ENCODE results near the gene HAUS7.
"Not testable (repeated sequence)": the region's sequence is repeated elsewhere in the genome, so short reads cannot be mapped to it uniquely, and the experiment has no call there.

HAUS7 gene

DNA sequence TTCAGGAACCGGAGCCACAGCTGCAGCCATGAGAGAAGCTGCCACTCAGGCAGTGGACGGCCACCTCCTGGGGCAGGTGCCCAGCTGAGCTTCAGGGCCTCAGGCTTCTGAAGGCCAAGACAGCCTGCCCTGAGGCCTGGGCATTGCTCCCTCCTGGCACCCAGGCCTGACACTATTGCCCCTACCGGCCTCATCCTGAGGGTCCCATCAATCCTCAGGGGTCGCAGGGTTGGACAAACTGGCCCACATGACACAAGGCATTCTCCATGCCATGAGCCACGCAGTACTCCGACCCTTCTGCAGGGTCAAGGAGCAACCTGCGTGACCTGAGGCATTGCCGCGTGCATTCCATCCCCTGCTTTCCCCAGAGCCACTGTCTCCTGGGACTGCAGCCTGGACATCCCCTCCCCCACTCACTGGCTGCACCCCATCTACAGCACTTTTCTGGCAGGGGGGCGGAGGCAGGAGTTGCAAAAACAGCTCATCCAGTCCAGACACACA is 62.1 kb downstream of the HAUS7 start:
- ChIA-PET POLR2A (no interaction called here), CTCF (no interaction called here)
- DNase-seq (ENCODE audit: extremely low spot score): no peak
- TF ChIP-seq CTCF (IDR thresholded peaks at IDR 0.05; ENCODE audit: control extremely low read depth, extremely low read depth, low read depth, missing control alignments): no peak

- TF ChIP-seq CTCF (IDR thresholded peaks at IDR 0.05; ENCODE audit: control extremely low read depth, extremely low read depth, low read depth, missing control alignments): no peak
- ChIA-PET CTCF (no interaction called here), POLR2A (no interaction called here)
- no peak for DNase-seq (ENCODE audit: extremely low spot score)
Observed at GRCh38 chrX:153407736-153408135, 62.6 kb downstream of the HAUS7 start.

GRCh38 chrX:153406903-153407302 is 63.5 kb downstream of the HAUS7 start:
- DNase-seq (ENCODE audit: extremely low spot score): no peak
- POLR2A ChIA-PET: no interaction called here
- no peak for TF ChIP-seq CTCF (IDR thresholded peaks at IDR 0.05; ENCODE audit: control extremely low read depth, extremely low read depth, low read depth, missing control alignments)
- CTCF ChIA-PET: no interaction called here

DNA sequence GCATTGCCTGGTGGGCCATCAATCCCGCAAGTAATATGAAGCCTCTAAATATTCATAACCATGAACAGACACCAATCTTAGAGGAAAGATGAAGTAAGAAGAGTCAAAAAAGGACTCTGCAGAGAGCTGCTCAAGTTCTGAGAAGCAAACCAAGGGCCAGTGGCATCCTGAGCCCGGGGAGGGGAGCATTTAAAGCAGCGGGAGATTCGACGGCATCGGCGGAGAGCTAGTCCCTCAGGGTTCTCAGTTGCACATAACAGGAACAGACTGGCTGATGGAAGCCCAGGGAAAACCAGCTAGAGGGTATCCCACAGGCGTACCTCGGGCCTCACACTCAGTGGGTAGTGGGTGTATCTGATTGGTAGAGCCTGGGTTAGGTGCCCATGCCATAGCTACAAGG is 64.4 kb downstream of the HAUS7 start:
- DNase-seq (ENCODE audit: extremely low spot score): no peak
- TF ChIP-seq CTCF (IDR thresholded peaks at IDR 0.05; ENCODE audit: control extremely low read depth, extremely low read depth, low read depth, missing control alignments): no peak
- POLR2A ChIA-PET: no interaction called here
- CTCF ChIA-PET: no interaction called here

DNA sequence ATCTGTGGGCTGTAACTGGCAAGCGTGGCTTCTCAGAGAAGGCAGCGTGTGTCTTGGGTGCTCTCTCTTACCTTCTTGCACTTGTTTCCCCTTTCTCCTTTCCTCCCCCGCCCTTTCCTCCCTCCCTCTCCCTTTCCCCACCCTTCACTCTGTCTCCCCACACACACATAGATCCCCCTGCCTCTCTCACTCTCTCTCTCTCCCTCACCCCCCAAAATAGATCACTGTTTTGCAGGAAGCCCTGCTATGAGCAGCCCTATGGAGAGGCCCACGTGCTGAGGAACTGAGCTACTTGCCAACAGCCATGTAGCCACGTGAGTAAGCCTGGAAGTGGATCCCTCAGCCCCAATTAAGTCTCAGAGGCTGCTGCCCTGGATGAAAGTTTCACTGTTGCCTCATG is 65.0 kb downstream of the HAUS7 start:
- no peak for TF ChIP-seq CTCF (IDR thresholded peaks at IDR 0.05; ENCODE audit: control extremely low read depth, extremely low read depth, low read depth, missing control alignments)
- DNase-seq (ENCODE audit: extremely low spot score): no peak
- CTCF ChIA-PET: no interaction called here
- POLR2A ChIA-PET: no interaction called here

GRCh38 chrX:153404333-153404732 is 66.0 kb downstream of the HAUS7 start:
- CTCF ChIA-PET; DNase-seq (ENCODE audit: extremely low spot score); POLR2A ChIA-PET: not testable (repeated sequence)

DNA sequence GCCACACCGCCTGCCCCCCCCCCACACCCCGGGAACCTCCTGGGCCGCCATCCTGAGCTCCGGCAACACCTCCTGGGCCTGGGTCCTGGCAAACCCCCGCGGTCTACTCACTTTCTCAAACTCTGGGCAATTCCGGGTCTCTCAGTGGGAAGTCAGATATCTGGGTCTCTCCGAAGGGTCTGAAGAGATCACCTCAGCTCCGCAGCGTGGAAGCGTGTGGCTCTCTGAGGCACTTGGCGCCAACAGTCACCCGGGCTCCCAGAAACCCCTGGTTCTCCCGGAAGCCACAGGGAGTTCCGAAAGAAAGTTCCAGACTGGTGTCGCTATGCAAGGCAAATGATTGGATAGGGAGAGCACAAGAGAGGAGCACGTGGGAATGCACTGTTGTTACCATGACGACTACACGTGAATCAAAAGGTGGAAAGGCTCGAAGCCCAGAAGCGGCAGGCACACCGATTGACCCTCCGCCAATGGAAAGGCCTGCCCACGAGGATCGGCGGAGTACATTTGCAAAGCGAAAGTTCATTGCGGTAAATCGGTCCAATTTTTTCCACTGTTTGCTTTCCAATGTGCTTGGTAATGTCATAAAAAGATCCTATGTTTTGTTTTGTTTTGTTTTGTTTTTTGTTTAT is 69.1 kb downstream of the HAUS7 start, which contains the start of gene PNMA6E:
Gene PNMA6E, minus strand, starts transcription at position 218 of the 632 bp plus-strand sequence. CDS start 2,501 bp downstream, outside the sequence.
- POLR2A ChIA-PET: no interaction called here
- TF ChIP-seq CTCF (IDR thresholded peaks at IDR 0.05; ENCODE audit: control extremely low read depth, extremely low read depth, low read depth, missing control alignments): no peak
- DNase-seq (ENCODE audit: extremely low spot score): no peak
- CTCF ChIA-PET: no interaction called here

All from GM10248 (cell line).